Measurements from ENCODE around the gene SCLY.

Gene SCLY

DNA sequence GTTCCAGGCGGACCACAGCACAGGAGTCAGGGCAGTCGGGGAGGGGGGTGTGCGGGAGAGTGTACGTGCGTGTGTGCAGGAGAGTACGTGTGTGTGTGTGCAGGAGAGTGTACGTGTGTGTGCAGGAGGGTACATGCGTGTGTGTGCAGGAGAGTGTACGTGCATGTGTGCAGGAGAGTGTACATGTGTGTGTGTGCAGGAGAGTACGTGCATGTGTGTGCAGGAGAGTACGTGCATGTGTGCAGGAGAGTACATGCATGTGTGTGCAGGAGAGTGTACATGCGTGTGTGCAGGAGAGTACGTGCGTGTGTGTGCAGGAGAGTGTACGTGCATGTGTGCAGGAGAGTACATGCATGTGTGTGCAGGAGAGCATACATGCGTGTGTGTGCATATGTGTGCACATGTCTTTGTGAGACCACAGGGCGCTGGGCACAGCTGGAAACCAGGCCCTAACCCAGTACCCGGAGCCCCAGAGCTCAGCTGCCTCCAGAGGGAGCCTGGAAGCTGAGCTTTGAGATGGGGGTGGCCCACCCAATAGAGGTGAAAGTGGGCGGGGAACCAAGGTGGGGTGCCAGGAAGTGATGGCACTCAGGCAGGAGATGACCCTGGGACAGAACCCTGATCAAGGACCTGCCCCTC lies 63.8 kb downstream of the SCLY start:
- DNase-seq (ENCODE audit: low read depth in 1 of 2, low spot score in 1 of 2): no peak

- no peak for DNase-seq (ENCODE audit: low read depth in 1 of 2, low spot score in 1 of 2)
These were observed 64.5 kb downstream of the SCLY start for GRCh38 chr2:238125127-238125885.

- no peak for DNase-seq (ENCODE audit: low read depth in 1 of 2, low spot score in 1 of 2)
These were observed 65.5 kb downstream of the SCLY start for GRCh38 chr2:238126338-238126737.

DNA sequence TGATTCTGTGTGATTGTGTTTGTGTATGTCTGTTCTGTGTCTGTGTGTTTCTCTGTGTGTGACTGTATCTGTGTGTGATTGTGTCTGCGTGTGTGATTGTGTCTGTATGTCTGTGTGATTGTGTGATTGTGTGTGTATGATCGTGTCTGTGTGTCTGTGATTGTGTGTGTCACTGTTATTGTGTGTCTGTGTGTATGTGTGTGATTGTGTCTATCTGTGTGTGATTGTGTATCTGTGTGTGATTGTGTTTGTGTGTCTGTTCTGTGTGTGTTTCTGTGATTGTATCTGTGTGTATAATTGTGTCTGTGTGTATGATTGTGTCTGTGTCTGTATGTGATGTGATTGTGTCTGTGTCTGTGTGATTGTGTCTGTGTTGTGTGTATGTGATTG lies 66.0 kb downstream of the SCLY start:
- DNase-seq (ENCODE audit: low read depth in 1 of 2, low spot score in 1 of 2): no peak

DNA sequence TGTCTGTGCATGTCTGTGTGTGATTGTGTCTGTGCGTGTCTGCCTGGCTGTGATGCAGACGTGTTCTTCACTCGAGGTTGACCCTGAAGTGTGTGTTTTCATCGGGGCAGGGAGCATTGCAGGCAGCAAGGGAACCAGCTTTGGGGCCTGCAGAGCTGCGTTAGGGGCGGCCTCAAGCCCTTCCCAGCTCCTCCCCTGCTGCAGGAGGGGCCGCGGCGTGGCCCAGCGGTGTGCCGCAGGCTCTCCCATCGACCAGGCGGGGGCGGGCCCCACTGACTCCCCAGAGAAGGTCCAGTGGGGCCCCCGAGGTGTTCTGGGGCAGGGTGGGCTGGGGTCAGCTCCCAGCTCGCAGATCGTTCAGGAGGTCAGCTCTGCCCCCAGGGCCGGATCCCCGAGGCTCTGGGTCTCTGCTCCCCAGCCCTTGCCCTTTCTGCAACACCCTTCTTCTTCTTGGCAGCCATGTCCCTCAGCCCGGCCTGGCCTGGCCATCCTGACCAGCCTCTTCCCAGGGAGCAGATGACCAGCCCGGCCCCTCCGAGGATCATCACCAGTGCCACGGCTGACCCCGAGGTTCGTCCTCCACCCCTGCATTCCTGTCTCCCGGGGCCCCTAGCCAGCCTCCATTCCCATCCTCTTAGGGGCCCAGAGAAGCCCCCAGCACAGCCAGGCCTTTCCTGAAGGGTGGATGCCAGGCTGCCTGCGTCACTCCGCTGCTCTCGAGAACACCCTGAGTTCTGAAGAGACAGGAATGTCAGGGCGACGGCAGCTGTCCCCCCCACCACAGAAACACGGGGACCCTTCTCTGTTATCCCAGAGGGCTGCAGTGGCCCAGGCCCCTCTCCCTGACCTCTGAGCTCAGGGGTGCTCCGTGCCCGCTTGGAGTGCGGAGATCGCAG lies 66.6 kb downstream of the SCLY start:
- DNase-seq (ENCODE audit: low read depth in 1 of 2, low spot score in 1 of 2): no peak

GRCh38 chr2:238128061-238128440 lies 67.2 kb downstream of the SCLY start:
- no peak for DNase-seq (ENCODE audit: low read depth in 1 of 2, low spot score in 1 of 2)

DNA sequence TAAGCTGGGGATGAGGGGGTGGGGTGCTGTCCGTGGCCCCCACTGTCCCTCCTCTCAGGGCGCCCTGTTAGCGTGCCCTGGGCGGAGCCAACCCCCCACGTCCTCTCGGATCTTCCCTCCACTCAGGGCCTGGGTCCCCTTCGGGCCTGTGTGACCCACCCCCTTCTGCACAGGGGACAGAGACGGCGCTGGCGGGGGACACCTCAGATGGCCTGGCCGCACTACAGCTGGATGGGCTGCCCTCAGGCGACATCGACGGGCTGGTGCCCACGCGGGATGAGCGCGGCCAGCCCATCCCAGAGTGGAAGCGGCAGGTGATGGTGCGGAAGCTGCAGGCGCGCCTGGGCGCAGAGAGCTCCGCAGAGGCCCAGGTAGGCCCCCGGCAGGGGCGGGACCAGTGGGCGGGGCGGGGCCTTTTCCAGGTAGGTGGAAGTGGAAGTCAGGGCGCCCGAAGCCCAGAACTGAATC lies 67.8 kb downstream of the SCLY start:
- DNase-seq (ENCODE audit: low read depth in 1 of 2, low spot score in 1 of 2): no peak

DNA sequence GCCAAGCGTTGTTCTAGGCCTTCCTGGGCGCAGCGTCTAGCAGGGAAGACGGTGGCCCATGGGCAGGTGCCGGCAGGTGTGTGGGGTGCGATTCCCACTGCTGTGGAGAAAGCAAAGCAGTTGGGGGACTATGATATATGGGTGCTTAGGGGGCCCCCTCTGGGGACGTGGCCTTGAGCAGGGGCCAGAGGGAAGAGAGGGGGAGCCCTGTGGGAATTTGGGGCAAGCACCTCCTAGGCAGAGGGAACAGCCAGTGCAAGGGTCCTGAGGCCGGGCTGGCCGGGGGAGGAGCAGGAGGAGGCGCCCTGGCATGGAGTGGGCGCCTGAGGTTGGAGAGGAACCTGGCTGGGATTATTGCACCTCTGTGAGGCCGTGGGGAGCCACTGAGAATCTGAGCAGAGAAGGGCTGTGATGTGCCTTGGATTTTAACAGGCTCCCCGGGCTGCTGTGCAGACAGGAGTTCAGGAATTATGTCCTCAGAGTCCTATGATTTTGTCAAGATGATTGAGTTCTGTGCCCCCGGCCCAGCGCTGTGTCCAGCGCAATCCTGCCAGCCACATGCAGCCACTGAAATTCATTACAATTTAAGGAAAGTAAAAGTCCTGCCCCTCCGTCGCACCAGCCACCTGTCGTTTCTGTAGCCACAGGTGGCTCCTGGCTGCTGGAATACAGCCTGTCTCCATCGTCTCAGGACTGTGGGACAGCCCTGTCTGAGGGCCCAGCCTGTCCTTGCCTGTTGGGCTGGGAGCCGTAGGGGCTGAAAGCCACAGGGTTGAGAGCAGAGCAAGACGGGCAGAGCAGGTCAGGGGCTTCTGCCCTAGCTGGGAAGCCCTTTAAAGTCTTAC lies 68.6 kb downstream of the SCLY start:
- no peak for DNase-seq (ENCODE audit: low read depth in 1 of 2, low spot score in 1 of 2)

DNA sequence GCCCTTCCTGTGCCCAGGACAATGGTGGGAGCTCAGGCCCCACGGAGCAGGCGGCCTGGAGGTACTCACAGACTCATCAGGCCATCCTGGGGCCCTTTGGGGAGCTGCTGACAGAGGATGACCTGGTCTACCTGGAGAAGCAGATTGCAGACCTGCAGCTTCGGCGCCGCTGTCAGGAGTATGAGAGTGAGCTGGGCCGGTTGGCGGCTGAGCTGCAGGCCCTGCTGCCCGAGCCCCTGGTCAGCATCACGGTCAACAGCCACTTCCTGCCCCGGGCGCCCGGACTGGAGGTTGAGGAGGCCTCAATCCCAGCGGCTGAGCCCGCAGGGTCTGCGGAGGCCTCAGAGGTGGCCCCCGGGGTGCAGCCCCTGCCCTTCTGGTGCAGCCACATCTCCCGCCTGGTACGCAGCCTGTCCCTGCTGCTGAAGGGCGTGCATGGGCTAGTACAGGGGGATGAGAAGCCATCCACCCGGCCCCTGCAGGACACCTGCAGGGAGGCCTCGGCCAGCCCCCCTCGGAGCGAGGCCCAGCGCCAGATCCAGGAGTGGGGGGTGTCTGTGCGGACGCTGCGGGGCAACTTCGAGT lies 69.4 kb downstream of the SCLY start:
- no peak for DNase-seq (ENCODE audit: low read depth in 1 of 2, low spot score in 1 of 2)

DNA sequence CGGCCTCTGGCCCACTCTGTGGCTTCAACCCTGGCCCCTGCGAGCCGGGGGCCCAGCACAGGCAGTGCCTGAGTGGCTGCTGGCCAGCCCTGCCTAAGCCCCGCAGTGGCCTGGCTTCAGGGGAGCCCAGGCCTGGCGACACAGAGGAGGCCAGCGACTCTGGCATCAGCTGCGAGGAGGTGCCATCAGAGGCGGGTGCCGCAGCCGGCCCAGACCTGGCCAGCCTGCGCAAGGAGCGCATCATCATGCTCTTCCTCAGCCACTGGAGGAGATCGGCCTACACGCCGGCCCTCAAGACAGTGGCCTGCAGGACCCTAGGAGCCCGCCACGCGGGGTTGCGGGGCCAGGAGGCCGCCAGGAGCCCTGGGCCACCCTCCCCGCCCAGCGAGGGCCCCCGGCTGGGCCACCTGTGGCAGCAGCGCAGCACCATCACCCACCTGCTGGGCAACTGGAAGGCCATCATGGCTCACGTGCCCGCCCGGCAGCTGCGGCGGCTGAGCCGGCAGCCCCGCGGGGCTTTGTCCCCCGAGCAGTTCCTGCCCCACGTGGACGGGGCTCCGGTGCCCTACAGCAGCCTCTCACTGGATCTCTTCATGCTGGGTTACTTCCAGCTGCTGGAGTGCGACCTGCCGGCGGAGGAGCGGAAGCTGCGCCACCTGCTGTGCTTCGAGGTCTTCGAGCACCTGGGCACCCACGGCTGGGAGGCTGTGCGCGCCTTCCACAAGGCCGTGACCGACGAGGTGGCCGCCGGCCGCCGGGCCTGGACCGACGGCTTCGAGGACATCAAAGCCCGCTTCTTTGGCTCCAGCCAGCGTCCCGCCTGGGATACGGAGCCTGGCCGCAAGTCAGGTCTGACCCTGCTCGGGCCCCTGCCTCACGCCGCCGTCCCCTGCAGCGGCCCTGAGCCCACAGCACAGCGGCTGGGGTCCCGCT lies 70.2 kb downstream of the SCLY start:
- DNase-seq (ENCODE audit: low read depth in 1 of 2, low spot score in 1 of 2): no peak

- no peak for DNase-seq (ENCODE audit: low read depth in 1 of 2, low spot score in 1 of 2)
These were observed 71.1 kb downstream of the SCLY start for GRCh38 chr2:238131761-238132462.

- DNase-seq (ENCODE audit: low read depth in 1 of 2, low spot score in 1 of 2): no peak
These were observed 72.0 kb downstream of the SCLY start for GRCh38 chr2:238132463-238133450.

DNA sequence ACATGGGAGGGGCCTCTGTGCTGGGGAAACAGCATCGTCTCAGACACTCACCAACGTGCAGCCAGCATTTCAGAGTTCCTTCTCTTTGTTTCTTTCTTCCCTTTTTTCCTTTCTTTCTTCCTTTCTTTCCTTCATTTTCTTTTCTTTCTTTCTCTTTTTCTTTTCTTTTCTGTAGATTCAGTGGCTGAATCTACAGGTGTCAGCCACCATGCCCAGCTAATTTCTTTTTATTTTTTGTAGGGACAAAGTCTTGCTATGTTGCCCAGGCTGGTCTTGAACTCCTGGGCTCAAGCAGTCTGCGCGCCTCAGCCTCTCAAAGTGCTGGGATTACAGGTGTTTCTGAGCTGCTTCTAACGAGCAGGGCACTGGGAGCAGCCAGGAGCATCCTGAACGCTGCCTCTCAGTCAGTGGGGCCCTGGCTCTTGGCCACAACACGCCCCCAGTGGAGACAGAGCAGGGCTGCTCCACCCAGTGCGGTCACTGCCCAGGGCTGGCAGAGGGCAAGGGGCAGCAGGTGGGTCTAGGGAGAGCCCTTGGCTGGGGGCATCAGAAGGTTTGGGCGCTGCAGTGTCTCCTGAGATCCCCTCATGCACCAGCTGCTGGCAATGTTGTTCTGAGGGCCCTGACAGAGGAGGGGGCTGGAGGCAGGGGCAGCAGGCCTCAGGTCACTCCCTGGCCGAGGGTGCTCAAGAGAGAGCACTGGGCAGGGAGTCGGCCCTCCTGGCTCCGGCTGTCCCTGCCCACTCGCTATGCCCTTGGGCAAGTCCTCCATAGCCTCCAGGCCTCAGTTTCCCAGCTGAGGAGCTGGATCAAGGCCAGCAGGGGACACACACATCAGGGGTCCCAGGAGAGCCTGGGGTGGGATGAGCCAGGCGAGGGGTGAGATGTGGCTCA lies 72.9 kb downstream of the SCLY start:
- DNase-seq (ENCODE audit: low read depth in 1 of 2, low spot score in 1 of 2): no peak

DNA sequence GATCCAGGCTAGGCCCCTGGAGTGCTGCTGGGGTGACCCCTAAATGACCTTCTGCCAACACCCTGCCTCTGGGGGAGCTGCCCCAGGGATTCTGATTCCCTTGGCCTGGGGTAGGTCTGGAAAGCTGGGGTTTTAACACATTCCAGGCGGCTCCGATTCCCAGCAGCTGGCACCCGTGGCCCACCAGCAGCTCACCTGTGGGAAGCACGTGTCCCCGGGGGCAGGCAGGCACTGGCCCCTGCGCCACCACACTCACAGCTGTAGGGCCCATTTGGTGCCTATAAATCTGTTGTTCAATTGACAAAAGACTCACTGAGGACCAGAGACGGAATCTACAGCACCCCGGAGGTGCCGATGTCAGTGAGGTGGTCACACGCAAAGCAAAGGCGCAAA lies 73.6 kb downstream of the SCLY start:
- DNase-seq (ENCODE audit: low read depth in 1 of 2, low spot score in 1 of 2): no peak

GRCh38 chr2:238135601-238136150 lies 74.9 kb downstream of the SCLY start:
- DNase-seq (ENCODE audit: low read depth in 1 of 2, low spot score in 1 of 2): no peak

- no peak for DNase-seq (ENCODE audit: low read depth in 1 of 2, low spot score in 1 of 2)
These were observed 76.2 kb downstream of the SCLY start for GRCh38 chr2:238136820-238137537.

Measured in stimulated activated CD4-positive, alpha-beta T cell treated with anti-CD3 and anti-CD28 coated beads, Interleukin-15, amount 100 ng/mL, for 1 hour (primary cell).